Activated CD4-positive, alpha-beta T cell treated with anti-CD3 and anti-CD28 coated beads, Interleukin-2, Interleukin-4, amounts not matched to agents 100 ng/mL and 50 ng/mL, durations not matched to agents 16 hours and 8 hours (primary cell): ENCODE data around the gene RBFOX2.
"Not testable (repeated sequence)": the region's sequence is repeated elsewhere in the genome, so short reads cannot be mapped to it uniquely, and the experiment has no call there.

Experiments
- DNase-seq: peaks from one replicate; pipeline ENCODE4 v3.0.0-alpha.2; 2020; ENCODE audit warnings: low spot score

RBFOX2 gene

DNA sequence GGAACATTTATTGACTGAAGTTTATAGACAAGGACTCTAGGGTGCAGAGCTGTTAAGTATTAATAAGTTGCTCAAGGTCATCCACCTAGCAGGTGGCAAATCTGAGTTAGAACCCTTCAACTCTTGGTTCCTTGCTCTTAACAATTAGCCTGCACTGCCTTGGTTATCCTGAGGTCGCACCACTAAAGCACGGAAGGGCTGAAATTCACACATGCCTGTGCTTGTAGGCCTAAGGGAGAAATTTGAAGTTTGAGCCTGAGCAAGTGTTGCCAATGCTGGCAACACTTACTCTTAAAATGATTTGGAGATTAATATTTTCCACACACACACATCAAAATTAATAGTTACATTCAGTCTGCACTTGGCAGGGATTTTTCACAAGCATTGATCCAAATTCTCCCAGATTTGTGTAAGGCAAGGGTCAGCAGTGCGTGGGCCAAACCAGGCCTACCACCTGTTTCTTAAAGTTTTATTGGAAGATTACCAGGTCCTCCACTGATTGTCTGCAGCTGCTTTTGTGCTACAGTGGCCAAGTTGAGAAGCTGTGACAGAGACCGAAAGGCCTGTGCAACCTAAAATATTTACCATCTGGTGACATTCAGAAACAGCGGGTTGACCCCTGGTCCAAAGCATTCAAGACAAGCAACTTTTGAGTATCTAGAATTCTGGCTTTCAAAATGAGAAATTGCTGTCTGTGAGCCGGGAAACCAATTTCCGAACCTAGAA is 294.7 kb downstream of the RBFOX2 start:
- no peak for DNase-seq

DNA sequence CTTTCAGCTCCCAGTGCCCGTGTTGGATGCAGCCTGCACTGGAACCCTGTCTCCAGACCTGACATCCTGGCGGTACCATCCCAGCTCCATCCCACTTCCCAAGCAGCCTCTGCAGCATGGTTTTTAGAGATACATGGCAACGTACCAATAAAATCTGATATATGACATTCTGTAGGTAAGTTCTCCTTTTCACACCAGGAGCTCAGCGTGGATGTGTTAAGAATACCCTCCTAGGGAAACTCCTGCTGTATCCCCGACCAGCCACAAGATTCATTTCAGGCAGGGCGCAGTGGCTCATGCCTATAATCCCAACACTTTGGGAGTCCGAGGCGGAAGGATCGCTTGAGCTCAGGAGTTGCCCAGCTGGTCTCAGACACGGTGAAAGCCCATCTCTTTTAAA is 295.6 kb downstream of the RBFOX2 start:
- DNase-seq: no peak

DNA sequence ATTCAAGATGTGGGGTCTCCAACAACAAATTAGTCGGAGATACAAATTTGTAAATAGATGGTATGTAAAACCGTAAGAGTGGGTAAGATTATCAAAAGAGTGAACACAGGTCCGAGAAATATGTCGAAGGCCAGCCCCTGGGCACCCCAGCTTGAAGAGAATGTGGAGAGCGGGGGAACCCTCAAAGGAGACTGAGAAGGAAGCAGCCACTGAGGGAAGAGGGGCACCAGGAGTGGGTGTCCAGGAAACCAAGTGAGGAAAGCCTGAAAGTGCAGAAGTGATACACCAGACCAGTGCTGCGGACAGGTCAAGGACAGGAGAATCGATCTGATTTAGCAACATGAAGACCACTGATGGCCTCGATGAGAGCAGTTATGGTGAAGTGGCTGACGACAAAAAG is 296.5 kb downstream of the RBFOX2 start:
- DNase-seq: no peak

DNA sequence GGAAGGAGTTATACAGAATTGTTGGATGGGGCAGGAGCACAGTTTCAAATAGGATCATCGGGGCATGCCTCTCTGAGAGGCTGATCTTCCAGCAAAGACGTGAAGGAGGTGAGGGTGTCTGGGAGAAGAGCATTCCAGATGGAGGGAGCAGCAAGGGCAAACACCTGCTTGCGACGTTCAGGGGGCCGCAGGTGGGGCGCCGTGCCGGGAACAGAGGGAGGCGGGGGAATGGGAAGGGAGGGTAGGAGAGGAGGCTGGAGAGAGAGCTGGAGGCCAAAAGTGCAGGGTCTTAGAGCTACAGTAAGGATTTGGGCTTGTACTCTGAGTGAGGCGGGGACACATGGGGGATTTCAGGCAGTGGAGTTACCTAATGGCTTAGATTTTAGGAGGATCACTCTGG is 297.3 kb downstream of the RBFOX2 start:
- no peak for DNase-seq

DNA sequence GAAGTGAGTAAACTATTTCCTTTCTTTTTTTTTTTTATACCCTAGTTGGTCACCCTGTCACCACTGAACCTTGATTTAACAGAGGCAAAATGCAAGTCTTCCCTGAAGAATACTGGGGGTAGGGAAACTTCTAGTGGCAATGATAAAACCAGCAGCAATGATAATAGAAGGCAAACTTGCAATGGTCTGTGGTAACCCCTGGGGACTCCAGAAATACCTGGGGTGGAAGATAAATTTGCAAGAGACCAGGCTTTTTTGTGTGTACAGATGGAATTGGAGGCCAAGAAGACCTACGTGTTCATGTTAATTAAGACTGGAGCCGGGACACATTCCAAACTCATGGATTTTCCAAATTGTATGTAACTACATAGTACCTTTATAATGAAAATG is 299.3 kb downstream of the RBFOX2 start:
- DNase-seq: no peak

DNA sequence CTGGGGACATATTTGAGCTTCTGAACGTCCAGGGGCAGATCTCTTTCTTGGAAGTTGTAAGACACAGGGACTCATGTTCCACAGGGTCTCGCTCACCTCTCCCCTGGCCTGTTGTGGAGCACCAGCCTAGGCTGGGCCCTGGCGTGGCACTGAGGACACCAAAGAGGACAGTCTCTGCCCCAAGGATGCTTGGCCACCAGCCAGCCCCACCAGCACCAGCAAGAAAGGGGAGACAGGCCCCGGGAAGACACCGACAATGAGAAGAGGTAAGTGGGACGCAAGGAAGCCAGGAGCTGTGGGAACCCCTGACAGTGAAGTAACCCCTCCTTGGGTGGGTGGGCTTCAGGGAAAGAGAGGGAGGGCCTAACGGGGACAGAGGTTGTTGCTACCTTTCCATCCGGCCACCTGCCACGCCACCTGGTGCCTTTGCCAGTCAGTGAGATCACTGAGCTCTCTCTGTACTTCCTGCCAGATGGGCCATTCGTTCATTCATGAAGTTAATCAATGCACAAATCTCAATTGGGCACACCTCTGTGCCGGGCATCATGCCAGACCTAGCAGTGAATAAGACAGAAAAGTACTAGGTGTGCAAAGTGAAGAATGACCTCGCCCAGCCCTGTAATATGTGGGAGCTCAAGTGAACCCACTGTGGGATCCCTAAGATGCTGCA is 299.9 kb downstream of the RBFOX2 start:
- no peak for DNase-seq

DNA sequence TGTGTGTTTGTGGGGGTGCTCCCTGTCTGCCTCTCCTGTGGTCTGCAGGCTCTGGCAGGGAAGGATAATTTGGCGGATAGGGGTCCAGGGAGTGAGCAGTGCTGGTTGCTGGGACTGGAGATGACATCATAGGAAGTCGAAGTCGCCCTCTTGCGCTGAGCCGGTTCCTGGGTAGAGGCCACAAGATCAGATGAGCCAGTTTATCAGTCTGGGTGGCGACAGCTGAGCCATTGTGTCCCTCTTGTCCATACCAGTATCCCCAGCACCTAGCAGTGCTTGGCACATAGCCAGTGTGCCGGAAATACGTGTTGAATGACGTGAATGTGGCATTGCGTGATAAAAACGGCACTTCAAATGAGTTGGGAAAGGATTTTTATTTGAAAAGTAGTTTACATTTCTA is 301.2 kb downstream of the RBFOX2 start:
- DNase-seq: no peak

DNA sequence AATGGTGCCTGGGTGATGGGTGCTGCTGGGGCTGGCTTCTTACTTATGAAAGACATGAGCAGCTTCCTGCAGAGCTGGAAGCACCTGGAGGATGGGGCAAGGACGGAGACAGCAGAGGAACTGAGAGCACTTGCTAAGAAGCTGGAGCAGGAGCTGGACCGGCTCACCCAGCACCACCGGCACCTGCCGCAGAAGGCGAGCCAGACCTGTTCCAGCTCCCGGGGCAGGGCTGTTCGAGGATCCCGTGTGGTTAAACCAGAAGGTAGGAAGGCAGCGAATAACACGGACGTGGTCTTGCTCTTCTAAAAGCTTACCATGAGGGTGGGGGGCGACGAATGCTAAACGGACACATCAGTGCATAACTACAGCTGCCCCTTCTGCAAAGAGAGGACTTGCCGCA is 301.7 kb downstream of the RBFOX2 start:
- no peak for DNase-seq

DNA sequence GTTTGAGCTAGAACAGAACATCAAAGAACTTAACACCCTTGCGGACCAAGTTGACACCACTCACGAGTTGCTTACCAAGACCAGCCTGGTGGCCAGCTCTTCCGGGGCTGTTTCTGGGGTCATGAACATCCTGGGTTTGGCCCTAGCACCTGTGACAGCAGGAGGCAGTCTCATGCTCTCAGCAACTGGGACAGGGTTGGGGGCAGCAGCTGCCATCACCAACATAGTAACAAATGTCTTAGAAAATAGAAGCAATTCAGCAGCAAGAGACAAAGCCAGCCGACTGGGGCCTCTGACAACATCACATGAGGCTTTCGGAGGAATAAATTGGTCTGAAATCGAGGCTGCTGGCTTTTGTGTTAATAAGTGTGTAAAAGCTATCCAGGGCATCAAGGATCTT is 302.2 kb downstream of the RBFOX2 start:
- DNase-seq: no peak

DNA sequence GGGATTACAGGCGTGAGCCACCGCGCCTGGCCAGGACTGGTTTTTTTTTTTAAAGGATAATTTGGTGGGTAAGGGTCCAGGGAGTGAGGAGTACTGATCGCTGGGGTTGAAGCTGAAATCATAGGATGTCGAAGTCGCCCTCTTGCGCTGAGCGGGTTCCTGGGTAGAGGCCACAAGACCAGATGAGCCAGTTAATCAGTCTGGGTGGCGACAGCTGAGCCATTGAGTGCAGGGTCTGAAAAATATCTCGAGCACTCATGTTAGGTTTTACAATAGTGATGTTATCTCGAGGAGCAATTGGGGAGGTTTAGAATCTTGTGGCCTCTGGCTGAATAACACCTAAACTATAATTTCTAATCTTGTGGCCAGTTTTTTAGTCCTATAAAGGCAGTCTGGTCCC is 303.1 kb downstream of the RBFOX2 start:
- no peak for DNase-seq

DNA sequence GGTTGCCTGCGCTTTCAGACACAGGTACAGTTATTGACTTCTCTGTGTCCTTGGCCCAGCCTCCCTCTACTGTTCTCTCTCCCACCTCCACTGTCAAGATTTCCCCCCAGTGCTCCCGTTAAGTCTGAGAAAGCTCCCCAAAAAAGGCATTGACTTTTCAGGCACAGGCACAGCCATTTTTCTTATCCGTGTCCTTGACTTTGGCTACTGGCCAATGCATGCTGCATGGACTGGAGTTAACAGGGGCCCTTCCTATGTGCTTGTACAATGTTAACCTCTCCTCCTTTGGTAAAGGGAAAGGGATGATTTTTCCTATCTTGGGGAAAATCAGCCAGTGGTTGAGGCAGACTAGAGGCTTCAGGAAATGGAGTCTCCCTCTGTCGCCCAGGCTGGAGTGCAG is 306.7 kb downstream of the RBFOX2 start:
- no peak for DNase-seq

DNA sequence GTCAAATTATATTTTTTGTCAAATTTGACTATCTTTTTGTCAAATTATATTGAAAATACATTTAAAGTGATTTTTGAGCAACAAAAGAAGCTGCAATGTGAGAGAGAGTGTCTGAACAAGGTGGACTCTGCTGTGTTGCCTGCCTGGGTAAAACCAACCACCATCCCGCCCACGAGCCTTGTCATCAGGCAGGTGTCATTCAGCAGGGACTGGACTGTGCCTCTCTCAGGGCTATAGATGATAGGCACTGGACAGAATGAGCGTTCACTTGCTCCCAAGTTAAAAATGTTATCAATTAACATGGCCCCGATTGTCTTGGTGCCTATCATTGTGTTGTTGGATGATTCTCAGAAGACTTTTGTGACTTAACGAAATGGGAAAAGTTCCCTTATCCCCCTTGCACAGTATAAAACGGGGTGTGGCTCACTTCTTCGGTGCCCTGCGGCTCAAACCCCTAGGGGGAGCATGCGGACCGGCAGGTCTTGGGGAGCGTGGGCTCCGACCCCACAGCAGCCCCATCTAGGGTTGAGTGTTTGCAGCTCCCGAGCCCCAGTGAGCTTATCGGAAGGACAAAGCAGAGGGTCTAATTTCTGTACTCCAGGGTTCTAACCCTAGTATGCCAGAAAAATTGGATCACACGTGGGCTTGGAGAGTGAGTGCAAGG is 309.3 kb downstream of the RBFOX2 start:
- DNase-seq: no peak

DNA sequence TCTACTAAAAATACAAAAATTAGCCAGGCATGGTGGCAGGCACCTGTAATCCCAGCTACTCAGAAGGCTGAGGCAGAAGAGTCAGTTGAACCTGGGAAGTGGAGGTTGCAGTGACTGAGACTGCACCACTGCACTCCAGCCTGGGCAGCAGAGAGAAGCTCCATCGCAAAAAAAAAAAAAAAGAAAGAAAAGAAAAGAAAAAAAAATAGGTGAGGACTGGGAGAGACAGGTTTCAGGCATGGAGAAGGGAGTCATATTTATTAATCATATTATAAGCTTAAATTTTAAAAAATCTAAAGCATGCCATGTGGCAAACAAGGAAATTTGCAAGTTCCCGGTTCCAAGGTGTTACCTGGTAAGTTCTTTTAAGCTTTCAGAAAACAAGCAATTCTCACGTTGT is 311.1 kb downstream of the RBFOX2 start, which contains the start of gene APOL5:
TSS of gene APOL5 (plus strand) at position 301 of the 400 bp plus-strand sequence. CDS start at position 301, 0 bp downstream.
- DNase-seq: no peak

DNA sequence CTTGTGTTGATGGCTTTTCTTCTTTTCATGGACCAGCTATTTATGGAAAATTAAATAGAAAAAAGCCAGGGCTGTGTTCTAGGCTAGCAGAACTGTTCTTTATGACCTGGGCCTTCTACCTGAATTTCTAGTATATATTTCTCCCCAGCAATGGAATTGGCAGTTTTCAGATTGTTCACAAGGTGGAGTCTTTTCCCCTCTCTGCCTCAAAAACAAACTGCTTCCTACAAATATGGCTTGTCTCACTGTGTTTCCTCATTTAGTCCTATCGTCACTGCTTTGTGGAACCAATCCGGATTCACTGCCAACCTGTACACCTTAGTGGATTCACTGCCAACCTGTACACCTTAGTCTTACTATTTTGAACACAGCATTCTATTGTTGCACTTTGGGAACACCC is 316.0 kb downstream of the RBFOX2 start:
- DNase-seq: no peak

DNA sequence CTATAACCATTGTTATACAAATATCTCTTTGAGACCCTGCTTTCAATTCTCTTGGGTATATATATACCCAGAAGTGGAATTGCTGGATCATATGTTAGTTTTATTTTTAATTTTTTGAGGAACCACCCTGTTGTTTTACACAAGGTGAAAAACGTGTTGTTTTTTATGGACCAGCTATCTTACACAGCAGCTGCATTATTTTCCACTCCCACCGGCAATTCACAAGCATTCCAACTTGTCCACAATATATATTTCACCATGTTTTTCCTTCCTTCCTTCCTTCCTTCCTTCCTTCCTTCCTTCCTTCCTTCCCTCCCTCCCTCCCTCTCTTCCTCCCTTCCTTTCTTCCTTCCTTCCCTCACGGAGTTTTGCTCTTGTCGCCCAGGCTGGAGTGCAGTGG is 317.3 kb downstream of the RBFOX2 start:
- DNase-seq: no peak

DNA sequence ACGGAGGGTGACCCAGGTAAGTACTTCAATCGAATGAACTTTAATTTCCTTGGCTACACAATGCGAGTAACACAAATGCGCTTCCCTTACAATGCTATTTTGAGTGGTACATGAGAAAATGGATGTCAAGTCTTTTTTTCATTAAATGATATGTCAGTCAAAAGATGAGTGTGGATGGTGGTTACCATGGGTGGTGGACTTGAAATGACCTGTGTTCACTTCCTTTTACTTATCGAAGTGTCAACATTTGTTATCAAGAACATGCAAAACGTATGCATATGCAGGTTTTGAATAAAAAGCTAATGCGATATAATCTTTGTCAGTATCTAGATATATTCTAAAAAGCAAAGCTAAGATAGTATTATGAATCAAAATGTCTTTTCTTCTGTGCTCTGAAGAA is 319.7 kb downstream of the RBFOX2 start:
- no peak for DNase-seq

DNA sequence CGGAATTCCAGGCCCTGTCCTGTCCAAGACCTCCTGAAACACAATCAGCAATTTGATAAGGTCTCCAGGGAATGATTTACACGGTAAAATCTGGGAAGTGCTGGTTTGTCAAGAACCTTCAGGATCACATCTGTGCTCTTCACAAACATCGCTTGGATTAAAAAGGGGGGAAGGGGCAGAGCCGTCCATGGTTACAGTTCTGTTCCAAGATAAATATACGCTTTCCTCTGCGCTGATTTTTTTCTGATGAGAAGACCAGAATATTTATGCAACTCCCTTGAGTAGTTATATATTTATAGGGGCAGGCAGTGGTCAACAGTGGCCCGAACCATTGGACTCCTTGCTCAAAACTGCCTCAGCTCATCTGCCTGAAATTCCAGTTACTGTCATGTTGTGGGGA is 320.2 kb downstream of the RBFOX2 start:
- DNase-seq: no peak

DNA sequence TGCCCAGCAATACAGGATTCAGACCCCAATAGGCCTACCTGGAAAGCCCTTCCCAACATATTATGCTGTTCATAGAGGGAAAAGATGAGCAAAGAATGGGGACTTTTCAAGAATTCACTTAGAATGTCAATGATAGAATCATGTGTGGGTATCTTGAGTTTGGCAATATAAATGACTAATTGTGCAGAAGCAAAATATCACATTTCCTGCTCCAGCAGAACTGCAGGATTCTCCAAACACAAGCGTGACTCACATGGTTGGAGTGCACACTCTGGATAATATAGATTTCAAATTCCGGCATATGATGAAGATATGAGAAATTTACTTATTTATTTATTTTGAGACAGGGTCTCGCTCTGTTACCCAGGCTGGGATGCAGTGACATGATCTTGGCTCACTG is 323.5 kb downstream of the RBFOX2 start:
- DNase-seq: no peak

DNA sequence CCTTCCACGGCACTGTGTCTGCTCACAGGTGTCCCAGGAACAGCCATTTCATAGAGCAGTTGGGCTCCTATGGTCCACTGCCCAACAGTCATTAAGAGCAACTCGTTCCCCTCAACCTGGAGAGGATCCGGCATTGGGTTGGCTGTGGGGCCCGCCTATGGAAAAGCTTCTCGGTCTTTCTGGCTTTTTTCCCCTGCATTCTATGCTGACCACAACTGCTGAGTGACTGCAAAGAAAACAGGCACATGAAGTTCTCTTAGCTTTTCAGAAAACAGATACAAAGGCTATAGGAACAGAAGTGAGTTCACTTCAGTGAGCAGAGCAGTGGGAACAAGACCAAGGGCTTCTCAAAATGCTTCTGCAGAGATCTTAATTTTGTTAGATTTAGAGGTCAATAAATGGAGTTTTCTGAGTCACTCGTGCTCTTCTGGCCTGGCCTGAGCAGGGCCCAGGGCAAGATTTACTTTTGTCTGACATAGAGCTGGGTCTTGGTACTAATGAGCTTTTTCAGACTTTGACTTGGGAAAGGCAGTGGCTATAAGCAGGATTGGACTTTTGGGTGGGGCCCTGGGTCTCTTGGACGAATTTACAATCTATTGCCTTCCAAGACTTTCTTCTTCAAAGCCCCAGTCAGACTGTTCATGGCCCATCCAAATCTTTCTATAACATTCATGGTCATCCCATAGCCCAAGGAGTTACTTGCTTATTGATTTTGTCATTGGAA is 324.6 kb downstream of the RBFOX2 start:
- DNase-seq: no peak

DNA sequence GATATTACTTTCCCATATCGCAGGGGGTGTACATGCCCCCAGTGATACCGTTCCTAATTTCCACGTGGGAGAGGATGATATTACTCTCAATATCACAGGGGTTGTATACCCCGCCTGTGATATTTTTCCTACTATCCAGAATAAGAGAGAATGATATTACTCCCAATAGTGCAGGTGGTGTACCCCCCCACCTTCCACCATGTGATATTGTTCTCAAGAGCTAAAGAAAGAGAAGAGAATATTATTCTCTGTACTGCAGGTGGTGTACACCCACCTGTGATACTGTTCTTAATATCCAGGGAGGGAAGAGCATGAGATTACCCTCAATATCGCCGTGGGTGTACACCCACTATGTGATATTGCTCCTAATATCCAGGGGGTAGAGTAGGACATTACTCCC is 328.8 kb downstream of the RBFOX2 start:
- not testable (repeated sequence) for DNase-seq

DNA sequence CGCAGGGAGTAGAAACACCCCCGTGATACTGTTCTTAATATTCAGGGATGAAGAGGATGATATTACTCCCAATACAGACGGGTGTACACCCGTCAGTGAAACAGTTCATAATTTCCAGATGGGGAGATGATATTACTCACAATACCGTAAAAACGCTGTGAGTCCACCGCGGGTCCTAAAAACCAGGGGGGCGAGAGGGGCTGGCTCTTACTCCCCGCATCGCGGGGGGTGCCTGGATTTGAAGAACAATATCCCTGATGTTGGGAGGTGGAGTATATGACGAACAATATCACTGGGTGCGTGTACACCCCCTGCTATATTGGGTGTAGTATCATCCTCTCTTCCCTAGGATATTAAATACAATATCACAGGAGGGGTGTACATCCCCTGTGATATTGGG is 331.5 kb downstream of the RBFOX2 start:
- DNase-seq: no peak

DNA sequence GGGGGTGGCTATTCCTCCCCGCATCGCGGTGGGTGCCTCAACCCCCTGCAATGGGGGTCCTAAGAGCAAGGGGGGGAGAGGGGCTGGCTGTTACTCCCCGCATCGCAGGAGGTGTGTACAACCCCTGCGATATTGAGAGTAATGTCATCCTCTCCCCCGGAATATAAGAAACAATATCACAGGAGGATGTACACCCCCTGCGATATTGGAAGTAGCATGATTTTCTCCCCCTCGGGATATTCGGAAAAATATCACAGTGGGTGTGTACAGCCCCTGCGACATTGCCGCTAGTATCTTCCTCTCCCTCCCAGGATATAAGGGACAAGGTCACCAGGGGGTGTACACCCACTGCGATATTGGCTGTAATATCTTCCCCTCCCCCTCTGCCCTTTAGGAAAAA is 333.4 kb downstream of the RBFOX2 start:
- DNase-seq: no peak

DNA sequence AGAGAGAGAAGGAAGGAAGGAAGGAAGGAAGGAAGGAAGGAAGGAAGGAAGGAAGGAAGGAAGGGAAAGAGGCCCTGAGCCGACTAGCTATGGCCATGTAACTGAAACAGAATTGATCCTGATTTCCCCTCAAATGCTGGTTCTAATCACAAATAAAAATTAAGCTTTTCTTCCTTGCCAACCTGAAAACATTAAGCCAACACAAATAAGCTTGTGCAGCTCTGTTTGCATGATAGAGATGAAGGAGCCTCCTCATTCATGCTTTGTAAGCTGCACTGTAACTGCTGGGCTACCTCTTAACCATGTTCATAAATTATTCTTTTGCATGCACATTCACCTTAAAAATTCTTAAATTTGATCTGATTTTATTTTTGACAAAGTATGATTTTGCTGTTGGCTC is 338.6 kb downstream of the RBFOX2 start:
- DNase-seq: no peak
